GM23338 (cell line): ENCODE measurements around the gene JAKMIP2.

ENCODE experiments used
- CREB1 ChIP-seq: fragments of 250-450 bp; sonication (Bioruptor Pico); IDR thresholded peaks from 2 replicates; pipeline ENCODE4 v1.5.0; 2020; ENCODE audit warnings: low read depth, mild to moderate bottlenecking, moderate library complexity
- CTCF ChIP-seq, 2 experiments: fragments of 200-600 bp in 1 of 2; sonication (generic) in 1 of 2; conservative IDR thresholded peaks; 2 replicates each; pipeline versions ENCODE4 v1.5.1 to v1.6.1; 2016 to 2017; ENCODE audit warnings: antibody characterized with exemption in 2 of 2, low read depth in 2 of 2, mild to moderate bottlenecking in 2 of 2, moderate library complexity in 1 of 2
- ETS1 ChIP-seq: IDR thresholded peaks from 2 replicates; pipeline ENCODE4 v1.6.1; 2016; ENCODE audit warnings: antibody characterized with exemption
- EZH2 ChIP-seq: fragments of 200-600 bp; sonication (generic); IDR thresholded peaks from one replicate; pipeline ENCODE4 v1.8.0; 2017; ENCODE audit warnings: antibody characterized with exemption, mild to moderate bottlenecking, low read depth; ENCODE audit not compliant: unreplicated experiment
- EZH2phosphoT487 ChIP-seq: fragments of 200-600 bp; sonication (generic); IDR thresholded peaks from one replicate; pipeline ENCODE4 v1.8.1; 2018; ENCODE audit warnings: antibody characterized with exemption; ENCODE audit not compliant: unreplicated experiment
- POLR2AphosphoS5 ChIP-seq: IDR thresholded peaks from 2 replicates; pipeline ENCODE4 v1.6.1; 2016; ENCODE audit warnings: antibody characterized with exemption, low read depth
- REST ChIP-seq: IDR thresholded peaks from one replicate; pipeline ENCODE4 v1.6.1; 2018; ENCODE audit warnings: antibody characterized with exemption; ENCODE audit not compliant: unreplicated experiment
- ZNF462 ChIP-seq: fragments of 250-450 bp; sonication (Bioruptor Pico); IDR thresholded peaks from 2 replicates; pipeline ENCODE4 v1.5.0; 2020; ENCODE audit warnings: mild to moderate bottlenecking, moderate library complexity

- no peak for TF ChIP-seq EZH2phosphoT487
- TF ChIP-seq REST: no peak
- TF ChIP-seq POLR2AphosphoS5: no peak
- TF ChIP-seq CTCF (conservative IDR thresholded peaks at IDR 0.05; ENCODE audit: low read depth in 2 of 2): no peak
- no peak for TF ChIP-seq CREB1 (CRISPR knock-in tag)
- no peak for TF ChIP-seq EZH2
- TF ChIP-seq ETS1: no peak
- TF ChIP-seq ZNF462: no peak
Measured at GRCh38 chr5:147763791-147764525, 18.6 kb downstream of the JAKMIP2 start.
